Fibroblast of the conjunctiva (primary cell): ENCODE results near the gene TMEM259.

Source experiments
- DNase-seq: peaks from one replicate; pipeline ENCODE4 v3.0.0-alpha.2; 2010; ENCODE audit warnings: low read depth

The TMEM259 gene

DNA sequence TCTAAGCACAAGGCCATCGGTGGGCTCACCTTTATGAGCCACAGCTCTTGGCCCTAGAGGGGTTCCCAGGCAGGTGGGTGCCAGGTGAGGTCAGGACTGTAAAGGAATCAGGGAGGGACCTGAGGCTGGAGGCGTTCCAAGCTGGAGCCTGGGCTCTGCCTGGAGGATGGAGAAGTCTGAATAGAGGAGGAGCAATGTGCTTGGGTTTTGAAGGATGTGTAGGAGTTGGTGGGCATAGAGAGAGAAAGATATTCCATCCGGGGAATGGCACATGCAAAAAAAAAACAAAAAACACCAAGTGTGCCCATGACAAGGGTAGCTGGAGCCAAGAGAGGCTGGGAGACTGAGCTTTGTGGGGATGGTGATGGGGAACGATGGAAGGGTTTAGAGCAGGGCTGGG is 18.3 kb downstream of the TMEM259 start:
- no peak for DNase-seq

DNA sequence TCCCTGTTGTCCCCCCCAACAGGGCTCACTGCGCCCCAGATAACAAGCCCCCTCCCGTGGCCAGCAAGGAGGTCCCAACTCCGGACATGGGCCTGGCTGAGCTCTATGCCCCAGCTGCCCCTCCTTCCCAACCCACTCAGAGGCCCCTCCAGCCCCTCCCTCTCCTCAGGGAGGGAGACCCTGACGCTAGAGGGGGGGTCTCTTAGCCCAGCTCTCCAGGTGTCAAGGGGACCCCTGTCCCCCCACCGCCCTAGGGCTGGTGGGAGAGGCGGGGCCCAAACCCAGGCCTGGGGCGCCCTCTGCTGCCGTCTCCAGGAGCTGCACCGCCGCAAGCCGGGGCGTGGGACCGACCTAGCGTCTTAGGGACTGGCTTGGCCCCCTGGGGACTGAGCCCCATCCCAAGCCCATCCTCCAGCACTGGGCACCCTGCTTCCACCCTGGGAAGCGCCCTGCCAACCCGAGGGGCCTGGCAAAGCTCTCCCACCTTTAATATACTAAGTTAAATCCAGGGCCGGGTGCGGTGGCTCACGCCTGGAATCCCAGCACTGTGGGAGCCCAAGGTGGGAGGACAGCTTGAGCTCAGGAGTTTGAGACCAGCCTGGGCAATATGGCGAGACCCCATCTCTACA is 19.3 kb downstream of the TMEM259 start:
- no peak for DNase-seq

DNA sequence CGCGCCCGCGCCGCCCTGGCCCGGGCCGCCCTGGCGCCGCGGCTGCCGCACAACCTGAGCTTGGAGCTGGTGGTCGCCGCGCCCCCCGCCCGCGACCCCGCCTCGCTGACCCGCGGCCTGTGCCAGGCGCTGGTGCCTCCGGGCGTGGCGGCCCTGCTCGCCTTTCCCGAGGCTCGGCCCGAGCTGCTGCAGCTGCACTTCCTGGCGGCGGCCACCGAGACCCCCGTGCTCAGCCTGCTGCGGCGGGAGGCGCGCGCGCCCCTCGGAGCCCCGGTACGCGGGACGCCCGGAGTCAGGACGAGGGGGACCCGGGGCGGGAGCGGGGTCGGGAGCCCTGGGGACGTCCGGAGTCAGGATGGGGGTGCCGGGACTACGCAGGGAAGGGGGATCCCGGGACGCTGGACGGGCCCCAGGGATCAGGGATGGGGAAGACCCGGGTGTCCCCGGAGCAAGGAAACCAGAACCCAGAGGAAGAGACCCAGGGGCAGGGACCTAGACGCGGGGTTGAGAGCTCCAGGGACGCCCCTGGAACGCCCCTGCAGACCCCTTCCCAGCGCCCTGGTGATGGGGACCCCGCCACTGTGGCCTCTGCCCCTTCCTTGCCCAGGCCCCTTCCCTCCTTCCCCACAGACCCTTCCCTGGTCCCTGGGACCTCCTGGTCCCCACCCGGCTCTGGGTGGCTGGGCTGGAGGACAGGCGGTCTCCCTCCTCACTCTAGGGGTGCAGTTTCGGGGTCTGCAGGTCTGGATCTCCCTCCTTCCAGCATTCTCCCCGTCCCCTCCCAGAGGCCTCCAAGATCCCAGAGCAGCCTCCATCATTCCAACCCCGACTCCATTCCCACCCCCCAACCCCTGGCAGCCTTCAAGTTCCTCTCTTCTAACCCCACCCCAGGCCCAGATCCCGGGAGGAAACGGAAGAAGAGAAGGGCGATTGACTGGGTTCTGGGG is 20.1 kb downstream of the TMEM259 start:
- DNase-seq, result no peak

DNA sequence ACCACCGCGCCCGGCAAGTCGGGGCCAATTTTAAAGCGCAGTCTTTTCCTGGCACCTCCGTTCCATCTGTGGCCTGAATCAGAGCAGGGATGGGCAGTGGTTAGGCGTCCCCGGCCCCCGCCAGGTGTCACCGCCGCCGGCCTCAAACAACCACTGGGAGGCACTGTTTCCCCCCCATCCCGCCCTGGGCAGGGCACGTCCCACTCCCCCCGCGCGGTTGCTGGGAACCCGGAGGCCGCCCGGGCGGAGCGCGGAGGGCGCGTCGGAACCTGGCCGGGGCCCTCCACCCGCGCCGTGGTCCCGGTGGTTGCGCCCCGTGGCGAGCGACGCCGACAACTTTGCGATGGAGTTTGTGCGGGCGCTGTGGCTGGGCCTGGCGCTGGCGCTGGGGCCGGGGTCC is 20.8 kb downstream of the TMEM259 start, which contains the start of gene GRIN3B:
Gene GRIN3B, plus strand, starts transcription at position 325 of the 400 bp plus-strand sequence. Its CDS starts 19 bp downstream, at position 344.
- no peak for DNase-seq

DNA sequence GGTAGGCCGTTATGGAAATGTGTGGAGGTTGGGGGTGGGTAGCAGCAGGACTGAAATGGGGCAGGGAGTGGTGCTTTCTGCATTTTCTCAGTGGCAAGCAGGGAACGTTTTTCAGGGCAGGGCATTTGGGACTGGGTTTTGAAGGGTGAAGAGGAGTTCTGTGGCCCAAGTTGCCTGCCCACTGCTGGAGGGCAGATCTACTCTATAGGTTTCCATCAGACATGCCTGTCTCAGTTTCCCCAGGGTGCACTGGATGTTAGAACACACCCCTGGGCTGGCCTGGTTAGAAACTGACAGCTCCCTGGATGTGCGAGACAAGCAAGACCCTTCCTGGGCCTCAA is 21.6 kb downstream of the TMEM259 start:
- DNase-seq, result no peak

DNA sequence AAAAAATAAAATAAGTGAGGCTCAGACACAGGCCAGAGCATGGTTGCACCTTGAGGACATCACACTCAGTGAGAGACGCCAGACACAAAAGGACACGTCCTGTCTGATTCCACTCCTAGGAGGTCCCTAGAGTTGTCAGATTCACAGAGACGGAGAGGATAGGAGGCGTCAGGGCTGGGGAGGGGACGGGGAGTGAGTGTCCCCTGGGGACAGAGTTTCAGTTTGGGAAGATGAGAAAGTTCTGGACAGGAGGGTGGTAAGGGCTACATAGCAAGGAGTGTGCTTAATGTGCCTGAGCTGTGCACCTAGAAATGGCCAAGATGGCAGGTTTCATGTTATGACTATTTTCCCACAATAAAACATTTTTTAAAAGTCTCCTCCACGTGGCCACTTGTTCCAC is 22.9 kb downstream of the TMEM259 start:
- no peak for DNase-seq

DNA sequence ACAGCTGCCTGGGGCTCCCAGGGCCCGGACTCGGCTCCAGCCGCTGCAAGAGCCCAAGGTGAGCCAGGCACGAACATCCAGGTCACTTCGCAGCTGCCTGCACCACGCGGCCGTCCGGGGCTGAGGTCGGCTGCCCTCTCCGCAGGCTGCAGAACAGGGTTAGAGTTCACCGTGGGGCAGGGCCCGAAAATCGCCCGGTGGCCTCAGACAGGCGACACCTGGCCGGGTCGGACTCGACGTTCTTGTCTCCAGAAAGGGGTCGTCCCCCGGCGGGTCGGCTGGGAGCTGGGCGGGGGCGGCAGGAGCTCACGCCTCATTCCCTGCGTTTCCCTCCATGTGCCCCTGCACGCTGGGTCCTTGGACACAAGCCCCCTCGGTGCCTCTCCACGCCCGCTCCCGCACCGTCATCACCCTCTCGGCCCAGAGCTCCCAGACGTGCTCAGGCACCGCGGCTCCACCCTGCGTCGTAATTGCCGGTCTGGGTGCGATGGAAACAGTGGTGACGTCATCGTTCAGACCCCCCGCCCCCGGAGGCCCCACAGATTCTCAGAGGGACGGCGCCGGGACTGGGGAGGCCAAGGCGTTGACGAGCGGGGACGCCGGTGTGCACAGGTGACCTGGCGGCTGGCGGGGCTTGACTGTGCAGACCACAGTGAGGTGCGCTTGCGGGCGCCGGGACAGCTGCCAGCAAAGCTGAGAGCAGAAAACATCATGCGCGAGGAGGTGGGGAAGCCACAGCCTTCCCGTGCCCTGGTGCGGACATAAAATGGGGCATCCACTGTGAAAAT is 24.7 kb downstream of the TMEM259 start:
- DNase-seq, result no peak

DNA sequence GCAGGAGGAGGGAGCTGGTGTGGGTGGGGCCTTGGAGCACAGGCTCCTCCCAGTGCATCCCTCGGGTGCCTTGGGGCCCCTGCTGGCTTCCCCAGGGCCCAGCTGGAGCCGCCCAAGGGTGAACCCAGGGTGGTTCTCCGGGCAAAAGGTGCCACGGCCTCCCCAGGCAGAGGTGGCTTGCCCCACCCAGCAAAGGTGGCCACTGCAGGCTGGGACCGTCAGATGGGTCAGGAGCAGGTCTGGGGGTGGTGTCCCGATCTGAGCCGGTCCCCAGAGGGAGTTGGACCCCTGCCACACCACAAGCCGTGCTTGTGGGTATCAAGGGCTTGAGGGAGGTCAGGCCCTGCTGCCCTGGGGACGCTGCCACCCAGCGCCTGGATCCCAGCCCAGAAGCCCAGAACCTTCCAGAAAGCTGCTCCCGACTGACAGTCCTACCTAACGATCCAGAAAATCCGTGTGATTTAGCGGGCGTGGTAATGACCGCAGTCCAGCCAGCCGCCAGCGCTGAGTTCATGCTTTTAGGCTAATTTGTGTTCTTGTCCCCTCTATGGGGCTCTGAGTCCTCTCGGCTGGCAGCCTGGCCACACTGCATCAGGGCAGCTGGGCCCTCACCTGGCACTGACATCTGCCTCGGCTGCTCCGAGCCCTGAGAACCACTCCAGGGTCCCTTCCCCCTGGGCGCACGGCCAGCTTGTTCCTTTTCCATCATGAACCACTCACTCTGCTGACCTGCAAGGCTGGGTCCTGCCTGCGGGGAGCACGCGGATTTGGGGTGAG is 25.7 kb downstream of the TMEM259 start:
- no peak for DNase-seq

DNA sequence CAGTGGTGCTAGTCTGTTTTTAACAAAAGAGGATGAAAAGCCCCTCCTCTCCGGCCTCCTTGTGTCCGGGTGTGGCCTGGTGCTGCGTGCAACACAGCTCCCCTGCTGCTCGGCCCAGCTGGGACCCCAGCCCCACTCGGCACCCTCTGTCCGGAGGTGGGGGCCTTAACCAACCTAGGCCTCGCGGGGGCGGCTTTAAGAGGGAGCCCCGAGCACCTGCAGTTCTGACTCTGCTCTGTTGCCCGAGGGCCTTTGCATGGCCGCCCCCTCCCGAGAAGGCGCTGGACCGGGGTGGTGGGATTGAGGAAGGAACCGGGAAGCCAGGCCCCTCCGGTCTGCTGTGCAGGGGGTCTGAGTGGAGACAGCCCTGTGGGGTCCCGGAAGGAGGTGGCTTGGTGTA is 26.4 kb downstream of the TMEM259 start:
- no peak for DNase-seq

DNA sequence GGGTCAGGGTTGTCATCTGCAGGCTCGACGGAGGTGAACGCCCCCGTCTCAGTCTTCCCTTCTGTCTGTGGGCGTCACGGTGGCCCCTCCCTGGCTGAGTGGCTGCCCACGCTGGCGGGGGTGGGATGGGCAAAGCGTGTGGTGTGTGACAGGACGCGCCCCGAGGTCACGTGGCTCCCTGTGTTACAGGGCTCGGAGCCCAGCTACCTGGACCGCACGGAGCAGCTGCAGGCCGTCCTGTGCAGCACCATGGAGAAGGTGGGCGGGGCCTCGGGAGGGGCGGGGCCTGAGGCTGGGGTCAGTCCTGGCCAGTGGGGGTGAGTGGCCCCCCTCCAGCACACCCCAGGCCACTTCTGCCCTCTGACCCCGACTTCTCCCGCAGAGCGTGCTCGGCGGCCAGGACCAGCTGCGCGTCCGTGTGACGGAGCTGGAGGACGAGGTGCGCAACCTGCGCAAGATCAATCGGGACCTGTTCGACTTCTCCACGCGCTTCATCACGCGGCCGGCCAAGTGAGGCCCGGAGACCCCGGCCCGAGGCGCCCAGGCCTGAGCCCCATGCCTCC is 27.0 kb downstream of the TMEM259 start:
- no peak for DNase-seq

DNA sequence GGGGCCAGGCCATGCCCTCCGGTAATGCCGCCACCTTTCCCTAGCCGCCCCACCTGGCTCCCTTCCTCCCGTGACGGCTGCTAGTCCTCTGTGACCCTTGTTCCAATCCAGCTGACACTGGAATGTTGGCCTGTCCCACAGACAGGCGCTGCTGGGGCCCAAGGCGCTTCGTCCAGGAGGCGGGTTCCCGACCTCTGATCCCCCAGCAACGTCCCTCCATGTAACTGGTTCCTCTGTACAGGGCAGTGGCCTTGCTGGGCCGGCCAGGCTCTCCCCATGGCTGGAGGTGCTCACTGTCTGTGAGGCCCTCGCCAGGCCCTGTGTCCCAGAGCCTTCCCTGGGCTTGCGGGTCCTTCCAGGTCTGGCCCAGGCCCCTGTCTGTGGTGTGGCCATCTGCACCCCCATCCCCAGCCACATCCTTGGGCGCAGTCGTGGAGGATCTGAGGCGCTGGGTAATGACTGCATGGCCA is 27.5 kb downstream of the TMEM259 start:
- no peak for DNase-seq

DNA sequence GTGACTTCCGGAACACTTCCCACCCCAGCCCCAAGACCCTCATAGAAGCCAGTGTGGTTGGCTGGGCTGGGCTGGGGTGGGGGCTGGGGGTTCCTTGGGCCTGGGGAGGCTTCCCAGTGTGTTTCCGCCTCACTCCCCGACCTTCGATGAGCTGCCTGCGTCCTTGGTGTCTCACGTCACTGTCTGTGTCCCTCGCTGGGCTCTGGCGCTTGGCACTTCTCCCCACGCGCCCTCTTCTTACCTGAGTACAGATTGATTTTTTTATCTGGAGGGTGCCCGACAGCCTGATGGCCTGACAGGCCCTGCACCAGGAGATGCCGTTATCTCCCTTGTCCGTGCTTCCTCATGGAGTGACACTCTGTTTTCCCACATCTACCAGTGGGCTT is 28.3 kb downstream of the TMEM259 start:
- no peak for DNase-seq

DNA sequence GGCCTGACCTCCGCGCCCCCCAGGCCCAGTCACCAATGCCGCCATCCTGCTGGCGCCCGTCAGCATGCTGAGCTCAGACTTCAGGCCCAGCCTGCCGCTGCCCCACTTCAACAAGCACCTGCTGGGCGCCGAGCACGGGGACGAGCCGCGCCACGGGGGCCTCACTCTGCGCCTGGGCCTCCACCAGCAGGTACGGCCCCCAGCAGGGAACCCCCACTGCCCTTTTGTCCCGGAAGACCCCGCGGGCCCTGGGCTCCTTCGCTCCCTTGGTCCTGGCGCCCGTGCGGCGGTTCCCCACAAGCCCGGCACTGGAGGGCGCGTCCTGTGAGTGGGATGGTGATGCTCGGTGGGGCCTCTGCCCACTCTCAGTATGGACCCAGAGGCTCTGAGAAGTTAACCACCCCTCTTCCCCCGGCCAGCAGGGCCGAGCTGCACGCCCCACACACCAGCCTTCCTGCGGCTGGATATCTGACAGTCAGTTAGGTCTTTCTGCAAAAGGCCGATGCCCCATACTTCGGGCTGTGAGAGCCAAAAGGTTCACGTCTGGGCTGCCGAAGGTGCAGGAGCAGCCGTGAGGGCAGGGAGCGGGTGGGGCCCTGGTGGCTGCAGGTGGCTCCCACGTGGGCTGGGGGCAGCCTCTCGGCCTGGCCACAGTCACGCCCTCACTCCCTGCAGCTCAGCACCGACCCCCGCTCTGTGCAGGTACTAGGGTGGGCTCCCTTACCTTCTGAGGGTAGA is 28.8 kb downstream of the TMEM259 start:
- no peak for DNase-seq

DNA sequence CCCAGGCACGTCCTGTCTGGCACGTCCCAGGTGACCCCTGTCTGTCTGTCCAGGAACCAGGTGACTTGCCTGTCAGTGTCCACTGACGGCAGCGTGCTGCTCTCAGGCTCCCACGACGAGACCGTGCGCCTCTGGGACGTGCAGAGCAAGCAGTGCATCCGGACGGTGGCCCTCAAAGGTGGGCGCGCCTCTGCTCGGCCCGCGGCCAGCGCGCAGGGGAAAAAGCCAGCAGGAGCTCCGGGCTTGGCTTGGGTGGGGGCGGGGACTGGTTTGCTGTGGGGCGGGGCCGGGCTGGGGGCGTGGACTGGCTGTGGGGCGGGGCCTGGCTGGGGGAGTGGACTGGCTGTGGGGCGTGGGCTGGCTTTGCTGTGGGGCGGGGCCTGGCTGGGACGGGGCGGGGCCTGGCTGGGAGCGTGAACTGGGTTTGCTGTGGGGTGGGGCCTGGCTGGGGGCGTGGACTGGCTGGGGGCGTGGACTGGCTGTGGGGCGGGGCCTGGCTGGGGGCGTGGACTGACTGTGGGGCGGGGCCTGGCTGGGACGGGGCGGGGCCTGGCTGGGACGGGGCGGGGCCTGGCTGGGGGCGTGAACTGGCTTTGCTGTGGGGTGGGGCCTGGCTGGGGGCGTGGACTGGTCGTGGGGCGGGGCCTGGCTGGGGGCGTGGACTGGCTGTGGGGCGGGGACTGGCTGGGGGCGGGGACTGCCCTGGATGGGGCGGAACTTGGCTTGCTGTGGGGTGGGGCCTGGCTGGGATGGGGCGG is 29.6 kb downstream of the TMEM259 start:
- no peak for DNase-seq

DNA sequence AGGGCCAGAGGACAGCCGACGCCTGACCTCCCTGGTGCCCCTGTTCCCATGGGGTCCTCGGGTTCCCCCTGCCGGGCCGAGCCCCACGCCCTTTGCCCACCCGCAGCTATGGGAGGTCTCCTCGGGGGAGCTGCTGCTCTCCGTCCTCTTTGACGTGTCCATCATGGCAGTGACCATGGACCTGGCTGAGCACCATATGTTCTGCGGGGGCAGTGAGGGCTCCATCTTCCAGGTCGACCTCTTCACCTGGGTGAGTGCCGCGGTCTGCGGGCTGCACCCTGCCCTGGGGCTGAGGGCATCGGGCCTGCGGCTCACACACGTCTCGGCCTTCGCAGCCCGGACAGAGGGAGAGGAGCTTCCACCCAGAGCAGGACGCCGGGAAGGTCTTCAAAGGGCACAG is 30.2 kb downstream of the TMEM259 start:
- DNase-seq, result no peak

DNA sequence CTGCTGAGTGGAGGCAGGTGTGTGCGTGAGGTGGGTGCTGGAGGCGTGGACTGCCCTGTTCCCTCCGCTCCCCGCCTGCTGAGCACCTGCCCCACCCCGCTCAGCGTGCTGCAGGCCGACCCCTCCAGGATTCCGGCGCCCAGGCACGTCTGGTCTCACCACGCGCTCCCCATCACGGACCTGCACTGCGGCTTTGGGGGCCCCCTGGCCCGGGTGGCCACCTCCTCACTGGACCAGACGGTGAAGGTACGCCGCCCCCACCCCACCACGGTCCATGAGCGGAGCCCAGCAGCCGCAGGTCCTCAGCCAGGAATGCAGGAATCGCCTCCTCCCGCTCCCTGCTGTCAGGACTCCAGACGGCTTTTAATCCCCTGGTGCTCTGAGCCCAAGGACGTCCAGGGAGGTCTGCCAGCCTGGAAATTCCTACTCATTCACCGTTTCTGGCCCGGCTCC is 30.8 kb downstream of the TMEM259 start:
- DNase-seq, result no peak

DNA sequence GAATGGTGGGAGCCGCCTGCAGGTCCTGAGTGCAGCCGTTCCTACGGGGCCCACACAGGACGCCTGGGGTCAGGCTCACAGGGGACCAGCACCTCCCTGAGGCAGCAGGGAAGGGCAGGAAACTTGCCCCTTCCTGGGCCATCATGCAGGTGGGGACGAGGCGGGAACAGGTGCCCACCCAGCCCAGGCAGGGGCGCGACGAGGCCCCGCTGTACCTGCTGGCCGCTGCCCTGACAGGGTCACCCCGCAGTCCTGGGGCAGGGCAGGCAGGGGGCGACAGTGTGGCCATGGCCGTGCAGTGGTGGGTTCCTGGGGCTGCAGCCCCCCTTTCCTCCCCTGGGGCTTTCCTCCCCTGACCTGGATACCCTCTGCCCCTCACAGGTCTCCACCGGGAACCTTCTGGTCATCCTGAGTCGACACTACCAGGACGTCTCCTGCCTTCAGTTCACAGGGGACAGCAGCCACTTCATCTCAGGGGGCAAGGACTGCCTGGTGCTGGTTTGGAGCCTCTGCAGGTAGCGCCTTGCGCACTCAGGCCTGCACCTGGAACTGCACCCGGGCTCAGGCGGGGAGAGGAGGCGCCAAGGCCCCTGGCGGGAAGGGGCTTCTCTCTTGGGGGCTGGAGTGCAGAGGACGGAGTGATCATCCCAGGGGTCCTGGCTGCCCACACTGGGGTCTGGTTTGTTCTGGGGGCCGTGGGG is 31.4 kb downstream of the TMEM259 start:
- no peak for DNase-seq

DNA sequence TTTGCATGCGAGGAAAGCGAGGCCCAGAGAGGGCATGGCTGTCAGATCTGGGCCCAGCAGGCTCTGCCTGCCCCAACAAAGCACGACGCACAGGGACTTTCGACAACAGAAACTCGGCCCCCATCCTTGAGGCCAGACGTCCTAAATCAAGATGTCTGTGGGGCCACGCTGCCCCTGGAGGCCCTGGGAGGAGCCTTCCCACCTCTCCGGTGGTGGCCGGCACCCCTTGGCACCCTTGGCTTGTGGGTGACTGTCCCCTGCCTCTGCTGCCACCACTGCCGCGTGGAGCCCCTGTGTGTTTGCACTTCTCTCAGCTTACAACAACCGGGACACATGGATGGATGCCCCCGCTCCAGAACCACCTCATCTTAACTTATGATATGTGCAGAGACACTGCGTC is 32.4 kb downstream of the TMEM259 start:
- no peak for DNase-seq

DNA sequence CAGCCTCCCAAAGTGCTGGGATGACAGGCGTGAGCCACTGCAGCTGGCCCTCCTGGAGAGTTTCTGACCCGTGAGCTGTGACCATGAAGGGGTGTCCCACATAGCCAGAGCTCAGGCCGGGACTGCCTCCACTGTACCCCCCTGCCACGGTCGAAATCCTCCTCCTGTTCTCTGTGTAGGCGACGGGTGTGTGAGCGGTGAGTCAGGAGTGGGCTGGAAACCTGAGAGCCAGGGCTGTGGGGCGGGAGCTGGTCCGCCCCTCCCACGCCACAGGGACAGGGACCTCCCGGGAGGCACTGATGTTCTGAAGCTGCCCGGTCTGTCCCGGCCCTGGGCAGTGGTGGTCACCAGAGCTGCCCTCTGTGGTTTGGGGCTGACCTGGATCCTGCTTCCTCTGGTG is 32.8 kb downstream of the TMEM259 start:
- DNase-seq, result no peak
